H9 (cell line): Measurements from ENCODE around the gene KRTAP1-3. TPM values are rescaled to one million over a fixed set of nuclear protein-coding genes. Genes with fewer than 3 reads are reported as not detected.
A peak's percentile ranks its signal among the peaks of the same experiment; 100 is the strongest.

Source experiments
- DNase-seq: peaks from one replicate; pipeline ENCODE4 v3.0.0-alpha.2; 2017
- H2AFZ ChIP-seq: one replicate; pipeline ENCODE4 v1.6.1; 2013; ENCODE audit warnings: mild to moderate bottlenecking, low read length, control low read depth, moderate library complexity
- H2AK5ac ChIP-seq: 2 replicates; pipeline ENCODE4 v1.6.1; 2013; ENCODE audit warnings: low read length, control low read depth, mixed read lengths; ENCODE audit not compliant: insufficient read length
- H2BK120ac ChIP-seq: one replicate; pipeline ENCODE4 v1.6.1; 2013; ENCODE audit warnings: low read depth, mild to moderate bottlenecking, low read length, control low read depth, inconsistent platforms; ENCODE audit not compliant: poor library complexity, severe bottlenecking
- H2BK12ac ChIP-seq: 2 replicates; pipeline ENCODE4 v1.6.1; 2013; ENCODE audit warnings: low read length, control low read depth, mixed read lengths, low read depth; ENCODE audit not compliant: insufficient read length
- H2BK15ac ChIP-seq: 2 replicates; pipeline ENCODE4 v1.6.1; 2013; ENCODE audit warnings: low read depth, low read length, control low read depth
- H2BK20ac ChIP-seq: one replicate; pipeline ENCODE4 v1.6.1; 2013; ENCODE audit warnings: low read depth, mild to moderate bottlenecking, low read length, control low read depth, inconsistent platforms; ENCODE audit not compliant: poor library complexity, severe bottlenecking
- H2BK5ac ChIP-seq: 2 replicates; pipeline ENCODE4 v1.6.1; 2013; ENCODE audit warnings: low read length, control low read depth, mixed read lengths; ENCODE audit not compliant: insufficient read length
- H3K14ac ChIP-seq: 2 replicates; pipeline ENCODE4 v1.6.1; 2013; ENCODE audit warnings: low read length, control low read depth; ENCODE audit not compliant: insufficient read depth
- H3K18ac ChIP-seq: 2 replicates; pipeline ENCODE4 v1.6.1; 2013; ENCODE audit warnings: low read depth, mild to moderate bottlenecking, mixed read lengths, low read length, control low read depth; ENCODE audit not compliant: insufficient read length
- H3K23ac ChIP-seq: 2 replicates; pipeline ENCODE4 v1.6.1; 2013; ENCODE audit warnings: low read length, control low read depth, mixed read lengths, low read depth; ENCODE audit not compliant: insufficient read length
- H3K23me2 ChIP-seq: 2 replicates; pipeline ENCODE4 v1.6.1; 2013; ENCODE audit warnings: low read depth, mild to moderate bottlenecking, mixed read lengths, low read length, control low read depth; ENCODE audit not compliant: insufficient read length, poor library complexity, severe bottlenecking
- H3K27ac ChIP-seq: 2 replicates; pipeline ENCODE4 v1.5.1; 2013; ENCODE audit warnings: low read length, control low read depth, mixed read lengths, low read depth; ENCODE audit not compliant: insufficient read length
- H3K27me3 ChIP-seq: 2 replicates; pipeline ENCODE4 v1.6.1; 2013; ENCODE audit warnings: low read length, control low read depth, inconsistent platforms; ENCODE audit not compliant: insufficient read depth
- H3K4ac ChIP-seq: 2 replicates; pipeline ENCODE4 v1.6.1; 2013; ENCODE audit warnings: low read depth, mild to moderate bottlenecking, control low read depth, inconsistent platforms, low read length, moderate library complexity
- H3K4me1 ChIP-seq: 2 replicates; pipeline ENCODE4 v1.6.1; 2013; ENCODE audit warnings: low read length, control low read depth, inconsistent platforms; ENCODE audit not compliant: insufficient read depth
- H3K4me2 ChIP-seq: 2 replicates; pipeline ENCODE4 v1.6.1; 2013; ENCODE audit warnings: low read length, control low read depth, mixed read lengths; ENCODE audit not compliant: insufficient read length, insufficient read depth
- H3K56ac ChIP-seq: 2 replicates; pipeline ENCODE4 v1.6.1; 2013; ENCODE audit warnings: low read depth, mild to moderate bottlenecking, mixed read lengths, low read length, control low read depth; ENCODE audit not compliant: insufficient read length
- H3K79me1 ChIP-seq: 2 replicates; pipeline ENCODE4 v1.6.1; 2013; ENCODE audit warnings: low read depth, mild to moderate bottlenecking, moderate library complexity, low read length, control low read depth, inconsistent platforms; ENCODE audit not compliant: insufficient read depth, poor library complexity, severe bottlenecking
- H3K79me2 ChIP-seq: 2 replicates; pipeline ENCODE4 v1.6.1; 2013; ENCODE audit warnings: low read length, control low read depth, inconsistent platforms; ENCODE audit not compliant: insufficient read depth
- H3K9ac ChIP-seq: 2 replicates; pipeline ENCODE4 v1.6.1; 2013; ENCODE audit warnings: low read length, control low read depth, mixed read lengths; ENCODE audit not compliant: insufficient read length; ENCODE audit errors: extremely low read depth
- H3K9me3 ChIP-seq: one replicate; pipeline ENCODE4 v1.6.1; 2013; ENCODE audit warnings: low read depth, low read length, inconsistent platforms; ENCODE audit not compliant: control insufficient read depth
- H3T11ph ChIP-seq: one replicate; pipeline ENCODE4 v1.6.1; 2013; ENCODE audit warnings: mild to moderate bottlenecking, low read length, control low read depth, inconsistent platforms
- H4K20me1 ChIP-seq: one replicate; pipeline ENCODE4 v1.6.1; 2013; ENCODE audit not compliant: control insufficient read depth, insufficient read length, insufficient read depth
- H4K5ac ChIP-seq: 2 replicates; pipeline ENCODE4 v1.6.1; 2013; ENCODE audit warnings: low read depth, mild to moderate bottlenecking, mixed read lengths, low read length, control low read depth; ENCODE audit not compliant: insufficient read length
- H4K8ac ChIP-seq: replicated peaks from 2 replicates; pipeline ENCODE4 v1.6.1; 2013; ENCODE audit warnings: low read length, control low read depth, mixed read lengths, low read depth; ENCODE audit not compliant: insufficient read length
- H4K91ac ChIP-seq: 2 replicates; pipeline ENCODE4 v1.6.1; 2013; ENCODE audit warnings: low read depth, mild to moderate bottlenecking, moderate library complexity, mixed read lengths, low read length, control low read depth; ENCODE audit not compliant: insufficient read length
- H3K27ac Mint-ChIP-seq, 3 experiments: 2 replicates in 2 of 3; 3 replicates in 1 of 3; pipeline ENCODE4 v1.8.0; 2020 to 2021; ENCODE audit warnings: mixed read lengths in 3 of 3, mild to moderate bottlenecking in 1 of 3, moderate library complexity in 1 of 3
- H3K27me3 Mint-ChIP-seq: 2 replicates; pipeline ENCODE4 v1.8.0; 2021; ENCODE audit warnings: low read depth, mild to moderate bottlenecking, moderate library complexity, mixed read lengths
- H3K36me3 Mint-ChIP-seq, 3 experiments: 2 replicates in 2 of 3; 3 replicates in 1 of 3; pipeline ENCODE4 v1.8.0; 2020 to 2021; ENCODE audit warnings: low read depth in 3 of 3, mixed read lengths in 3 of 3; ENCODE audit not compliant: insufficient read depth in 1 of 3
- H3K4me1 Mint-ChIP-seq, 2 experiments: 2 replicates each; pipeline ENCODE4 v1.8.0; 2020; ENCODE audit warnings: mixed read lengths in 2 of 2
- H3K4me3 Mint-ChIP-seq, 2 experiments: 2 replicates in 1 of 2; 3 replicates in 1 of 2; pipeline ENCODE4 v1.8.0; 2020 to 2021; ENCODE audit warnings: mild to moderate bottlenecking in 2 of 2, mixed read lengths in 2 of 2, moderate library complexity in 1 of 2
- H3K9me3 Mint-ChIP-seq, 2 experiments: 2 replicates in 1 of 2; 3 replicates in 1 of 2; pipeline ENCODE4 v1.8.0; 2020; ENCODE audit warnings: mild to moderate bottlenecking in 2 of 2, mixed read lengths in 2 of 2, moderate library complexity in 1 of 2
- WGBS: extraction: QIAGEN DNeasy Blood & Tissue Kit; methylation state at CpG from one replicate; pipeline ENCODE4 v1.1.7; 2013; ENCODE audit warnings: missing lambda C conversion rate, low lambda C conversion rate, mixed read lengths; ENCODE audit not compliant: insufficient read length; ENCODE audit errors: extremely low coverage; 5-methylcytosine and 5-hydroxymethylcytosine counted together
- total RNA-seq: library from RNA; stranded (reverse); gene quantifications from 2 replicates; pipeline ENCODE4 v1.2.1, GENCODE V29; 2021
- TF ChIP-seq, protein P1 (sequence below): fragments of 200-600 bp; sonication (generic); conservative IDR thresholded peaks from 3 replicates; pipeline ENCODE4 v1.8.0; 2021; ENCODE audit warnings: antibody characterized with exemption, mild to moderate bottlenecking

The KRTAP1-3 gene
- total RNA-seq, 1 experiment from 2014 or later, result not detected

DNA sequence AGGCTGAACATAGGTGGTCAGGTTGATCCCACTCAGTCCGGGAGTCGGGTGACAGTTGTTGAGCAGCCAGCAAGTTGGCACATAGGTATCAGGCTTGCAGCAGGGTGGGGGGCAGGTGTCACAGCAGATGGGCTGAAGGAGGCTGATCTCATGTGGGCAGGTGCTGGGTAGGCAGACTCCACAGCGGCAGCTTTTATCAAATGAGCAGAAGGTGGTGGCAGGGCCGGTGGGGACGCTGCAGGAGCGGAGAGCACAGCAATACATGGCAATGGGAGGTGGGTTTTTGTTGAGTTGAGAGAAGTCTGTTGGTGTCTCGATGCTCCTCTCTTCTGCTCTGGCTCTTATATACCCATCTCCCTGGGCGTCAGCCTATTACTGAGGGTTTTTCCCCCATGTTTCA lies 25.9 kb downstream of the KRTAP1-3 start, which contains the start of gene KRTAP3-1:
TSS of gene KRTAP3-1 (minus strand) at position 318 of the 400 bp plus-strand sequence. CDS start at position 264, 54 bp downstream.
- H3K79me1 ChIP-seq, result no peaks in the 10 kb centered on the region
- no peak within 1 kb of the TSS for H4K91ac ChIP-seq
- no peak within 1 kb of the TSS for H3K4ac ChIP-seq
- H3K79me2 ChIP-seq, result no peaks in the 10 kb centered on the region
- no peaks in the 10 kb centered on the region for H3K9me3 Mint-ChIP-seq
- no peak within 1 kb of the TSS for H3K4me2 ChIP-seq
- H3K18ac ChIP-seq, result no peak within 1 kb of the TSS
- H3K27ac ChIP-seq, result no peak within 1 kb of the TSS
- H2BK5ac ChIP-seq, result no peak within 1 kb of the TSS
- H4K5ac ChIP-seq, result no peak within 1 kb of the TSS
- H3K36me3 Mint-ChIP-seq, result no peaks in the 10 kb centered on the region
- no peak within 1 kb of the TSS for H3K4me3 Mint-ChIP-seq
- H3K56ac ChIP-seq, result no peak within 1 kb of the TSS
- H2AFZ ChIP-seq, result no peak within 1 kb of the TSS
- H3K23me2 ChIP-seq, result no peaks in the 10 kb centered on the region
- no peak within 1 kb of the TSS for H3K23ac ChIP-seq
- H3K14ac ChIP-seq, result no peak within 1 kb of the TSS
- H3K4me1 ChIP-seq, result no peaks in the 10 kb centered on the region; the same call in 1 of the 2 replicates
- no peak within 1 kb of the TSS for H4K8ac ChIP-seq
- no peak within 1 kb of the TSS for H2AK5ac ChIP-seq
- peak; percentile 48 for DNase-seq
- no peak within 1 kb of the TSS for H2BK120ac ChIP-seq
- no peak within 1 kb of the TSS for H2BK20ac ChIP-seq
- no peak within 1 kb of the TSS for H2BK15ac ChIP-seq
- H3K9me3 ChIP-seq, result no peaks in the 10 kb centered on the region
- H3T11ph ChIP-seq, result no peak within 1 kb of the TSS
- H4K20me1 ChIP-seq, result no peaks in the 10 kb centered on the region
- TF ChIP-seq, protein P1, sequence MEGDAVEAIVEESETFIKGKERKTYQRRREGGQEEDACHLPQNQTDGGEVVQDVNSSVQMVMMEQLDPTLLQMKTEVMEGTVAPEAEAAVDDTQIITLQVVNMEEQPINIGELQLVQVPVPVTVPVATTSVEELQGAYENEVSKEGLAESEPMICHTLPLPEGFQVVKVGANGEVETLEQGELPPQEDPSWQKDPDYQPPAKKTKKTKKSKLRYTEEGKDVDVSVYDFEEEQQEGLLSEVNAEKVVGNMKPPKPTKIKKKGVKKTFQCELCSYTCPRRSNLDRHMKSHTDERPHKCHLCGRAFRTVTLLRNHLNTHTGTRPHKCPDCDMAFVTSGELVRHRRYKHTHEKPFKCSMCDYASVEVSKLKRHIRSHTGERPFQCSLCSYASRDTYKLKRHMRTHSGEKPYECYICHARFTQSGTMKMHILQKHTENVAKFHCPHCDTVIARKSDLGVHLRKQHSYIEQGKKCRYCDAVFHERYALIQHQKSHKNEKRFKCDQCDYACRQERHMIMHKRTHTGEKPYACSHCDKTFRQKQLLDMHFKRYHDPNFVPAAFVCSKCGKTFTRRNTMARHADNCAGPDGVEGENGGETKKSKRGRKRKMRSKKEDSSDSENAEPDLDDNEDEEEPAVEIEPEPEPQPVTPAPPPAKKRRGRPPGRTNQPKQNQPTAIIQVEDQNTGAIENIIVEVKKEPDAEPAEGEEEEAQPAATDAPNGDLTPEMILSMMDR, result no peak
- no peak within 1 kb of the TSS for H2BK12ac ChIP-seq
- no peaks in the 10 kb centered on the region for H3K27me3 ChIP-seq
- peaks cover 17 to 19% of the 10 kb centered on the region in 2 experiments for H3K4me1 Mint-ChIP-seq
- H3K27ac Mint-ChIP-seq, result peak within 1 kb of the TSS in 2 of 3 experiments; percentile 53 to 54; a peak in 2 of 7 replicates
- no CpG with 5 or more reads among the region's 8 CpGs for WGBS
- no peaks in the 10 kb centered on the region for H3K27me3 Mint-ChIP-seq
- H3K9ac ChIP-seq, result no peak within 1 kb of the TSS
